ENCODE data around the gene ITPKB.
"Not testable (repeated sequence)": the region's sequence is repeated elsewhere in the genome, so short reads cannot be mapped to it uniquely, and the experiment has no call there.

ITPKB gene

DNA sequence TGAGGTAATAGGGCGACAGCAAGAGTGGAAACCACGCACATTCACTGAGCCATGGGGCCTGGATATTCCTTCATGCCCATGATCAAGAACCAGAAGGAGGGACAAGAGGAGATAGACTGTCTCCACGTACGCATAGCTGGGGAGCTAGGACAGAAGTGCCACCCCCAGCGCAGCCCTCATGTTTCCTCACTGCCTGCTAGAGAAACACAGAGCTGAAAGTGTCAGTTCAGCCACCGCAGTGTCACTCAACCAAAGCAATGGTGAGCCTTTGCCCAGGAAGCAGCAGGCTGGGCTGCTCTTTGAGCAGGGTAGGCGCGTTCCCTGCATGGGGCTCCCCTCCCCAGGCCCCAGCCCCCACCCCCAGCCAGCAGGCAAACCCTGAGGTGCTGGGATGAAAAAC, 122.0 kb downstream of the ITPKB start:
- DNase-seq, result no peak

- no peak for DNase-seq
Measured at GRCh38 chr1:226616636-226617035, 122.4 kb downstream of the ITPKB start.

- no peak for DNase-seq
Measured at GRCh38 chr1:226615876-226616275, 123.2 kb downstream of the ITPKB start.

DNA sequence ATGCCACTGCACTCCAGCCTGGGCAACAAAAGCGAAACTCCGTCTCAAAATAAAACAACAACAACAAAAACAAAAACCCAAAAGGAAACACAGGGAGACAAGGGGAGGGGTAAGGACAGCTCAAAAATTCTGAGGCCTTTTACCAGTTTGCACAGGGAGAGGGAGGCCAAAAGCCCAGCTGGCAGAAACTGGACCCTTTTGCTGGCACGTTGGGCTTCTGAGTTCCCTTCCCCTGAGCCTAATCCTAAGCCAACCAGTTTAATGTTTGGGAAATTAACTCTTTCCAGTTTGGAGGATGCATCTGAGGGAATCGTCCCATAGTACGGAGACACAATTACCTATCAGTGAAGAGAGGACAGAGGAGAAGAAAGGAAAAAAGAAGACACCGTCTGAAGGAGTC, 127.1 kb downstream of the ITPKB start:
- not testable (repeated sequence) for DNase-seq

DNA sequence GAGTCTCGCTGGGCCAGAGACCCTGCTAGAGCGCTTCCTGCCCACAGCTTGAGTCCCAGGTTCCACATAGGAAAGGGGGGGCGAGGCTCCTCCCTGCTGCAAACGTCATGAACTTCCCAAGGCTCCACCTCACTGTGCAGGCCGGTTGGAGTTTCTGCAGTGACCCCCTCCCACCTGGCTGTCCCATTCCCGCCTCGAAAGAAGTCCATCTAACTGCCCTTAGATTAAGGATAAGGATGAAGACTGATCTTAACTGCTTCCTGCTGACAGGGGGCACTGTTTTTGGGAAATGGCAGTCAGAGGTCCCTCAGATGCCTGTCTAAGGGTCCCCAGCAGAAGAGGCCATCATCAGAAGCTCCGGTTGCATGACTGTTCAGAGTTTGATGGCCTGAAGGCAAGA, 127.8 kb downstream of the ITPKB start:
- DNase-seq, result no peak

DNA sequence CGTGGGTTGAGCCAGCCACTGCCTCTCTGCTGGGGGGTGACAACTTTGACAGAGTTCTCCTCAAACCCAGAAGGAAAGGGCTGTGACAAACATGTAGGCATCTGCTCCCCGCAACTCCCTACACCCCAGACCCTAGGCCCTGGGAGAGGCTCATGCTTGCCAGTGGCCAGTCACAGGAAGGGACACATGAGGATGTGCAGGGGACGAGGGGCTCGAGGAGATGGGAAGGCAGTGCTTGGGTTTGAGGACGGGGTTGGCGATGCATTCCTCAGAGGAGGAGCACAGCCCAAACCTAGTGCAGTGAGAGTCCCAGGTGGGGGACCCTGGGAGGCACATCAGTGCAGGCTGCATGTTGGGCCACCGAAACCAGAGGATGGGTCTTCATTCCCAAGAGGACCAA, 128.4 kb downstream of the ITPKB start:
- no peak for DNase-seq

- no peak for DNase-seq
Measured at GRCh38 chr1:226609836-226610455, 129.1 kb downstream of the ITPKB start.

DNA sequence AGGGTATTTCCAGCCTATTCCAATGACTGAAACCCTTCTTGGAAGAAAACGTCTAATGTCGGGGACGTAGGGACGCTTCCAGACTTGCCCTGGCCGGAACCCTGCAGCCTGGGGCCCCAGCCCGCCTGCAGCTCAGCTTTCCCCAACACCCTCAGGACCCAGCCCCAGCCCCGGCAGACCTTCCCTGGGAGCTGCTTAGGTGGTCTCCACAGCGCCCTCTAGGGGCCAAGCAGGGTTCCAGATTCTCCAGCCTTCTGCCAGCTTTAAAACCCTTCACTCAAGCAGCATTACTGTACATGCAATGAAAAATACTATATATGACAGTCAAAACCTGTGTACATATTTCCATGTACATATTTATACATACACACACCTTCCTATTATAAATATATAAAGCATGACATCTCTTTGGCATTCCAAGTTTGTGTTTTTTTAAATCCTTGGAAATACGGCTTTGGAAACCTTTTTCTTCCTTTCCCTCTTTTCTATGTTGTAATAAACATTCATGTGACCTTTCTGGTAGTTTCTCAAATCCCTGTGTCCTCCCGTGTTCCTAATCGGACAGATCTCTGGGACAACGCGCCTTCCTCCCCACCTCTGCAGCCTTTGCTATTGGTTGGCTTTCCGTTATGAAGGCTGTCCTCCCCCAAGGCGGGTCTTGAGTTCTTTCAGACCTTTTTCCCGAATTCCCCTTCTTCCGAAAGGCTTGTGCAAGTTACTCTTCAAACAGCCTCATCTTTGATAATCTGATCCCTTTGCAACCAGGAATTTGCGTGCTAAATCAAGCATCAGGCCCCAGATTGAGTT, 130.2 kb downstream of the ITPKB start:
- DNase-seq, result peak; percentile 75

- DNase-seq, result no peak
Measured at GRCh38 chr1:226607821-226608220, 131.3 kb downstream of the ITPKB start.

DNA sequence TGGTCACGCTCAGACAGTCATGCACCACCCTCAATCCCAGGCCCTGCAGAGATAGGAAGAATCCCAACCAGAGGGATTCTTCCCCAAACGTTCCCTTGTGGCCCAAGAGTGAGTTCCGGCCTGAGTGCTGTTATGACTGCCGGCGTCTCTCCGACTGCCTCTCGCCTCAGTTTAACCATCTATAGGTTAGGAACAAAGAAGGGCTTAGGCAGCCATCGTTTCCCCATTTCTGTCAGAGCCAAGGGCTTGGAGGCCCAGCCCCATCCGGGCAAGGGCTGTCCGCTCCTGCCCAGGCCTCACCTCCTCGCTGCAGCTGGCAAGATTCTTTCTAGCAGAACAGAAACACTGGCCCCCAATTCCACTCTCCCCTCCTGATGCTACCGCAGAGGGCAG, 131.8 kb downstream of the ITPKB start:
- no peak for DNase-seq

DNA sequence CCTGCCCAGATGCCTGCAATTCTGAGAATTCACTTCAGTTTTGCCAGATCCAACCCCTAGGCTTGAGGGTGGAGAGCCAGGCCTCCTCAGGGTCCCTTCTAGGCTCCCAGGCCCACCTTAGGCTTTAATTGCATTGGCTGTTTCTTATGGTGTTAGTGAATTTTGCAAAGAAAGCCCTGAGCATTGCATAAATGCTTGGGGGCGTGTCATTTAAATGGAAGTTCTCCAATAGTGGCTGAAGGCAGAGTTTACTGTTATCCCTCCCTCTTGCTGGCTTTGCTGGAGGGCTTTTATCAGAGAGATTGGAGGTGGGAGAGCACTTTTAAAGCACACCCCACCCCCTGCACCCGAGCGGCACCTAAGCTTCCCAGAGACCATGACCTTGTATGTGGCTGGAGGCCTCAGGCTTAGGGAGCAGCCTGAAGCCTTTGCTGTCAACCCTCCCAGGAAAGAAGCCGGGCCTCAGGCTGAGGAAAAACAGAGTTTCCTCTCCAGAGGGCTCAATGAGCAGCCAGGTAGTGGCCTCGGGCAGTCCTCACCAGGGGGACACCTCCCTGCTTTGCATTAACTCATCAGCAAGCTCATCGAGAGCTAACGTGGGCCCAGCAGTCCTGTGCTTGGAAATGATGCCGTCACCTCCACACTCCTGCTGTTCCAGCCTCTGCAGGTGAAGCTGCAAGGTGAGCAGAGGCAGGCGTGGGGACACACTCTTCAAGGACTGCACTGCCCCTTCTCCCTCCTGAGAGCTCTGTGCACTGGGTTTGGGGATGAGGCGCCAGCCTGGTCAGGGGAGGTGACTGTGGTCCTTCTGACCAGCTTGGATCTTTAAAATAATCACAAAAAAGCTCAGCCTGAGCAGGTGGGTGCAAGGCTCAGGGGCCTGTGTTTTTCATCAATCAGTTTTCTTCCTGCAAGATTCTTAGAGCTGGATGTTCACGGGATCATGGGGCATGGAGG, 132.5 kb downstream of the ITPKB start:
- no peak for DNase-seq

DNA sequence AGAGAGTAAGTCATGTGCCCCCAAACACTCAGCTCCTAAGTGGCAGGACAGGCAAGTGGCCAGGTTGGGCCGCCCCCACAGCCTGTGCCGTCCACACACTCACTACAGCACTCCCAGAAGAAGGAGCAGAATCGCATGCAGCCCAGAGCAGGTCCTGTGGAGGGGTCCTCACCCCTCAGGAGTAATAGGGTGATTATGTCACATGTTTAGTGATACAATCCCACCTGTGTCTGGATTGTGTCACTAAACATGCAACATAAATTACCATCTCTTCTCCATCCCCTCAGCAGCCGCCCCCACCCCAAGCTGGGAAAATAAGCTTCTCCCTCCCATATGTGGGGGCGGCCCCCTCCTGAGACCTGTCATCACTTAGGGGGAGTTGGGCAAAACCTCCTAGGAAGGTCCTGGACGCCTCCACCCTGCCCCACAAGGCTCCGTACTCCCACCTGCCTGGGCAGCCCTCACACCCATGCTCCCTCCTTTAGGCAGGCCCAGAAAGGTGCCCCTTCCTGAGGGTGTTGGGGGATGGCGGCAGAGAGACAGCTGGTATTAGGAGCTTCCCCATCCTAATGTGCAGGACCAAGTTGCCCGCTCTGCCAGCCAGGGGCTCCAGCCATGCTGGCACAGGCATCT, 133.6 kb downstream of the ITPKB start:
- DNase-seq, result no peak

GRCh38 chr1:226604560-226605317, 134.3 kb downstream of the ITPKB start:
- no peak for DNase-seq

DNA sequence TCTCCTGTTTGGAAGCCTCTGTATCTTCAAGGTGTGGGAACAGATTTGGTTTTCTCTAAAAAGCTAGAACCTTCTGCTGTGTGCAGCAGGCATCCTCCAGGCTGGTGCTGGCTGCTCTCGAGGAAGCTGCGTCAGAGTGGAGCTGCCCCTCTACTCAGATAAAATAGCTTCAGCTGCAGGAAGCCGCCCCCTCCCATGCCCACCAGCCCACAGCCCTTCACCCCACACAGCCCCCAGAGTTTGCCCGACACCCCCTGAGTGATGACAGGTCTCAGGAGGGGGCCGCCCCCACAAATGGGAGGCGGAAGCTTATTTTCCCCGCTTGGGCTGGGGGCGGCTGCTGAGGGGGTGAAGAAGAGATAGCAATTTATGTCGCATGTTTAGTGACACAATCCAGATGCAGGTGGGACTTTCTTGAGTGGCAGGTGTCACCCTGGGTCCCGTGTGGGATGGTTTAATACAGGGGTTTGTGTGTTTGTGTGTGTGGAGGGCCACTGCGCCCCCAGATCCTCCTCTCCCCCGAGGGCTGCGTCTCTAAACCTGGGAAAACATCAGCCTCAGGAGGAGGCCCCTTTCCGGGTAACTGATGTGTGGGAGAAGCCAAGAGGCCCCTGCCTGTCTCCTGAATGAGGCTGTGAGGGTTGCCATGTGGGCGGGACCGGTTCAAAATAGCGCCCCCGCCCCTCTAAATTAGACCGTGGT, 135.1 kb downstream of the ITPKB start:
- DNase-seq, result no peak

DNA sequence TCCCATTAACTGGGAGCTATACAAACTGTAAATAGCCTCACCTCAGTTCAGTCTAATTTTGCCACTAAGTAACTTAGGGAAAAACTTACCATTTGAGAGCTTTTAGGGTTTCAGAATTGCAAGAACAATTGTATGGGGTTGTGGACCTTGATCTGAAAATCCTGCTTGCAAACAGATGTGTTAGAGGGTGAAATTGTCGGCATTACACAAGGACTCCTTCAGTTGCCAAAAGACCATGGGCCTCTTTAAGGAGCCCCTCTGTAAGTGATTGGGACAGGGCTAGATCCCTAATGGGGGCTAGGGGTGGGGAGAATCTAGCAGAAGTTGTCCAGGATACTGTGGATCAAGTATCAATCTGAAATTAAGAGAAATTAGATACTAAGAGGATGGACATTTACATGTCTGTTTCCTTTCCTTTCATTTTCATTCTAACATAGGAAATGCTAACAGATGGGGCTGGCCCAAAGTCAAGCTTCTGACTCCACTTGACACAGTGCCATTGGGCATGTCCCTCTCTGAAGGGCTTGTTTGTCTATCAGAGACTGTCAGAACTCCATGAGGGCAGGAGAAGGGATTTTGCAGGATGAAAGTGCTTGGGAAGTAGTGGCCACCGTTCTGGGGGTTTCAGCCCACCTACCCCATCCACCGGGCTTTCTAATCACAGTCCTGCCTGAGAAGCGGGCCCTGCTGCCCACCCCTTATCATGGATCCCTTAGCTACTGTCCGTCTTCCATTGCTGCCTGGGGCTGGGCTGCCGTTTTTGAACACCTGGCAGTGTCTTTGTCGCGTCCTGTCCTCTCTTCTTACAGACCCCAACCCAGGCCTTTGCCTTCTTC, 135.8 kb downstream of the ITPKB start:
- DNase-seq, result no peak

DNA sequence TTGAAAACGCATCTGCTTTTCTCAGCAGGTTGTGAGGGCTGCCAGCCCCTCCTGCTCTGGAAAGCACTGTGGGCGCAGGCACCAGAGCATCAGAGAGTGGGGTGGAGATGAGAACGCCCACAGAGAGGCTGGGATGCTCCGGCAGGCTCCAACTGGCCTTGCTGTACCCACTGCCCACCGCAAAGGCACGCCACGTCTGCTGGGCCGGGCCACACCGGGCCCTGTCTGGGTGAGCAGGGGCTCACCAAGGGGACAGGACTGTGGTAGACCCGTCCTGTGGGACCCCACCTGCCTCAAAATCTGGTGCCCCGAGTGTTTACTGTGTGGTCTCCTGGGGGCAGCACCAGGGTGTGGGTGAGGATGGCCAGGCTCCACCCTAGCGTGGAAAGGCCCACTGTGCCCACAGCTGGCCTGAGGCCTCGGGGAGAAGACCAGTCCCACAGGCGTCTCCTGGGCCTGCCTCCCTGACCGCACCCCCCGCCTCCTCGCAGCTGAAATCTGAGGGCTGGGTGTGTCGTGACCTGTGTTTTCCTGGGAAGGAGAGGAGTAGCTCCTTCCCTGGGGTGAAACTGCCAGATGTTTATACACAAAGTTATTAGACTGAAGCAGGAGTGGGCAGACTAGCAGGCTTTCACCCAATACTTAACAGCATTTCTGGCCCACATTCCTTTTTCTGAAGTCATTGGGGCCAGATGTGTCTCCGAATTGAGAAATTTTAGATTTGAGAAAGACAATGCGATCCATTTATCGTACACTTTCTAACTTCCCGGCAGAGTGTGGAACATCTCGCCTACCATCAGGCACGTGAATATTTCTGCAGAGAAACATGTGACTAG, 136.7 kb downstream of the ITPKB start:
- no peak for DNase-seq

DNA sequence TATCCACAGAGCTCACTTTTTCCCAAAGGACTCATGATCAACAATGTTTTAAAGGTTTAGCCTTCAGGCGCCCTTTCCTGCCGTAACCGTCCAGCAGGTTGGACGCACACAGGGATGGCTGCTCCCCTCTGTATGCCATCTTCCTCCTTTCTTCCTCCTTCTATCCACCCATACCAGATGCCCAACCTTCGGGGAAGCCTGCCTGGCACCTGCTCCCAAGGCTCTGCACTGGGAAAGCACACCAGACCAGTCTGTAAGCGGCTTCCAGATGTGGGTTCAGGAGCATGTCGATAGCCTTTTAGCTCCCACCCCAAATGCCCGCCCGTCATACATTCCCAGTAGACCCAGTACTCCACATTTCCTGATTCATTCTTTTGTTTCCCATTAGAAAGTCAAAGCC, 137.6 kb downstream of the ITPKB start:
- no peak for DNase-seq

GRCh38 chr1:226600254-226600653, 138.8 kb downstream of the ITPKB start:
- DNase-seq, result no peak

GRCh38 chr1:226599636-226600238, 139.3 kb downstream of the ITPKB start:
- DNase-seq, result no peak

All from NCI-H146 (cell line).